ENCODE measurements around the gene ZAR1L. TPM values are rescaled to one million over a fixed set of nuclear protein-coding genes. Genes with fewer than 3 reads are reported as not detected.

The ZAR1L gene
- total and polyA plus RNA-seq, 9 of the 15 experiments (the other 6 are each of a cell fraction or from before 2014, with no cell fraction given): not detected

DNA sequence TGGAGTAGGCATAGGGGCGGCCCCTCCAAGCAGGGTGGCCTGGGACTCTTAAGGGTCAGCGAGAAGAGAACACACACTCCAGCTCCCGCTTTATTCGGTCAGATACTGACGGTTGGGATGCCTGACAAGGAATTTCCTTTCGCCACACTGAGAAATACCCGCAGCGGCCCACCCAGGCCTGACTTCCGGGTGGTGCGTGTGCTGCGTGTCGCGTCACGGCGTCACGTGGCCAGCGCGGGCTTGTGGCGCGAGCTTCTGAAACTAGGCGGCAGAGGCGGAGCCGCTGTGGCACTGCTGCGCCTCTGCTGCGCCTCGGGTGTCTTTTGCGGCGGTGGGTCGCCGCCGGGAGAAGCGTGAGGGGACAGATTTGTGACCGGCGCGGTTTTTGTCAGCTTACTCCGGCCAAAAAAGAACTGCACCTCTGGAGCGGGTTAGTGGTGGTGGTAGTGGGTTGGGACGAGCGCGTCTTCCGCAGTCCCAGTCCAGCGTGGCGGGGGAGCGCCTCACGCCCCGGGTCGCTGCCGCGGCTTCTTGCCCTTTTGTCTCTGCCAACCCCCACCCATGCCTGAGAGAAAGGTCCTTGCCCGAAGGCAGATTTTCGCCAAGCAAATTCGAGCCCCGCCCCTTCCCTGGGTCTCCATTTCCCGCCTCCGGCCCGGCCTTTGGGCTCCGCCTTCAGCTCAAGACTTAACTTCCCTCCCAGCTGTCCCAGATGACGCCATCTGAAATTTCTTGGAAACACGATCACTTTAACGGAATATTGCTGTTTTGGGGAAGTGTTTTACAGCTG lies at the start of gene ZAR1L, which contains the start of gene BRCA2 (continued):
- TF ChIP-seq, protein P1, sequence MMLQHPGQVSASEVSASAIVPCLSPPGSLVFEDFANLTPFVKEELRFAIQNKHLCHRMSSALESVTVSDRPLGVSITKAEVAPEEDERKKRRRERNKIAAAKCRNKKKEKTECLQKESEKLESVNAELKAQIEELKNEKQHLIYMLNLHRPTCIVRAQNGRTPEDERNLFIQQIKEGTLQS (IDR thresholded peaks at IDR 0.05): peak; percentile 88
- TF ChIP-seq, protein P1 (CRISPR knock-in tag; conservative IDR thresholded peaks at IDR 0.05): 0 out of 2 replicates have a peak, but pooled peaks have one; percentile 57
- TF ChIP-seq, protein P2, sequence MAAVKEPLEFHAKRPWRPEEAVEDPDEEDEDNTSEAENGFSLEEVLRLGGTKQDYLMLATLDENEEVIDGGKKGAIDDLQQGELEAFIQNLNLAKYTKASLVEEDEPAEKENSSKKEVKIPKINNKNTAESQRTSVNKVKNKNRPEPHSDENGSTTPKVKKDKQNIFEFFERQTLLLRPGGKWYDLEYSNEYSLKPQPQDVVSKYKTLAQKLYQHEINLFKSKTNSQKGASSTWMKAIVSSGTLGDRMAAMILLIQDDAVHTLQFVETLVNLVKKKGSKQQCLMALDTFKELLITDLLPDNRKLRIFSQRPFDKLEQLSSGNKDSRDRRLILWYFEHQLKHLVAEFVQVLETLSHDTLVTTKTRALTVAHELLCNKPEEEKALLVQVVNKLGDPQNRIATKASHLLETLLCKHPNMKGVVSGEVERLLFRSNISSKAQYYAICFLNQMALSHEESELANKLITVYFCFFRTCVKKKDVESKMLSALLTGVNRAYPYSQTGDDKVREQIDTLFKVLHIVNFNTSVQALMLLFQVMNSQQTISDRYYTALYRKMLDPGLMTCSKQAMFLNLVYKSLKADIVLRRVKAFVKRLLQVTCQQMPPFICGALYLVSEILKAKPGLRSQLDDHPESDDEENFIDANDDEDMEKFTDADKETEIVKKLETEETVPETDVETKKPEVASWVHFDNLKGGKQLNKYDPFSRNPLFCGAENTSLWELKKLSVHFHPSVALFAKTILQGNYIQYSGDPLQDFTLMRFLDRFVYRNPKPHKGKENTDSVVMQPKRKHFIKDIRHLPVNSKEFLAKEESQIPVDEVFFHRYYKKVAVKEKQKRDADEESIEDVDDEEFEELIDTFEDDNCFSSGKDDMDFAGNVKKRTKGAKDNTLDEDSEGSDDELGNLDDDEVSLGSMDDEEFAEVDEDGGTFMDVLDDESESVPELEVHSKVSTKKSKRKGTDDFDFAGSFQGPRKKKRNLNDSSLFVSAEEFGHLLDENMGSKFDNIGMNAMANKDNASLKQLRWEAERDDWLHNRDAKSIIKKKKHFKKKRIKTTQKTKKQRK (IDR thresholded peaks at IDR 0.05; ENCODE audit: borderline replicate concordance, low read depth, low read length): no peak
- TF ChIP-seq, protein P3, sequence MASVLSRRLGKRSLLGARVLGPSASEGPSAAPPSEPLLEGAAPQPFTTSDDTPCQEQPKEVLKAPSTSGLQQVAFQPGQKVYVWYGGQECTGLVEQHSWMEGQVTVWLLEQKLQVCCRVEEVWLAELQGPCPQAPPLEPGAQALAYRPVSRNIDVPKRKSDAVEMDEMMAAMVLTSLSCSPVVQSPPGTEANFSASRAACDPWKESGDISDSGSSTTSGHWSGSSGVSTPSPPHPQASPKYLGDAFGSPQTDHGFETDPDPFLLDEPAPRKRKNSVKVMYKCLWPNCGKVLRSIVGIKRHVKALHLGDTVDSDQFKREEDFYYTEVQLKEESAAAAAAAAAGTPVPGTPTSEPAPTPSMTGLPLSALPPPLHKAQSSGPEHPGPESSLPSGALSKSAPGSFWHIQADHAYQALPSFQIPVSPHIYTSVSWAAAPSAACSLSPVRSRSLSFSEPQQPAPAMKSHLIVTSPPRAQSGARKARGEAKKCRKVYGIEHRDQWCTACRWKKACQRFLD (CRISPR knock-in tag; IDR thresholded peaks at IDR 0.05): no peak
- no peak for TF ChIP-seq POLR3G (IDR thresholded peaks at IDR 0.05; ENCODE audit: extremely low read depth, insufficient read length, insufficient replicate concordance)
- TF ChIP-seq, protein P4, sequence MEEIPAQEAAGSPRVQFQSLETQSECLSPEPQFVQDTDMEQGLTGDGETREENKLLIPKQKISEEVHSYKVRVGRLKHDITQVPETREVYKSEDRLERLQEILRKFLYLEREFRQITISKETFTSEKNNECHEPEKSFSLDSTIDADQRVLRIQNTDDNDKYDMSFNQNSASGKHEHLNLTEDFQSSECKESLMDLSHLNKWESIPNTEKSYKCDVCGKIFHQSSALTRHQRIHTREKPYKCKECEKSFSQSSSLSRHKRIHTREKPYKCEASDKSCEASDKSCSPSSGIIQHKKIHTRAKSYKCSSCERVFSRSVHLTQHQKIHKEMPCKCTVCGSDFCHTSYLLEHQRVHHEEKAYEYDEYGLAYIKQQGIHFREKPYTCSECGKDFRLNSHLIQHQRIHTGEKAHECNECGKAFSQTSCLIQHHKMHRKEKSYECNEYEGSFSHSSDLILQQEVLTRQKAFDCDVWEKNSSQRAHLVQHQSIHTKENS (CRISPR knock-in tag; IDR thresholded peaks at IDR 0.05): no peak
- no peak for TF ChIP-seq KAT7 (CRISPR knock-in tag; IDR thresholded peaks at IDR 0.05; ENCODE audit: borderline replicate concordance)
- TF ChIP-seq, protein P5, sequence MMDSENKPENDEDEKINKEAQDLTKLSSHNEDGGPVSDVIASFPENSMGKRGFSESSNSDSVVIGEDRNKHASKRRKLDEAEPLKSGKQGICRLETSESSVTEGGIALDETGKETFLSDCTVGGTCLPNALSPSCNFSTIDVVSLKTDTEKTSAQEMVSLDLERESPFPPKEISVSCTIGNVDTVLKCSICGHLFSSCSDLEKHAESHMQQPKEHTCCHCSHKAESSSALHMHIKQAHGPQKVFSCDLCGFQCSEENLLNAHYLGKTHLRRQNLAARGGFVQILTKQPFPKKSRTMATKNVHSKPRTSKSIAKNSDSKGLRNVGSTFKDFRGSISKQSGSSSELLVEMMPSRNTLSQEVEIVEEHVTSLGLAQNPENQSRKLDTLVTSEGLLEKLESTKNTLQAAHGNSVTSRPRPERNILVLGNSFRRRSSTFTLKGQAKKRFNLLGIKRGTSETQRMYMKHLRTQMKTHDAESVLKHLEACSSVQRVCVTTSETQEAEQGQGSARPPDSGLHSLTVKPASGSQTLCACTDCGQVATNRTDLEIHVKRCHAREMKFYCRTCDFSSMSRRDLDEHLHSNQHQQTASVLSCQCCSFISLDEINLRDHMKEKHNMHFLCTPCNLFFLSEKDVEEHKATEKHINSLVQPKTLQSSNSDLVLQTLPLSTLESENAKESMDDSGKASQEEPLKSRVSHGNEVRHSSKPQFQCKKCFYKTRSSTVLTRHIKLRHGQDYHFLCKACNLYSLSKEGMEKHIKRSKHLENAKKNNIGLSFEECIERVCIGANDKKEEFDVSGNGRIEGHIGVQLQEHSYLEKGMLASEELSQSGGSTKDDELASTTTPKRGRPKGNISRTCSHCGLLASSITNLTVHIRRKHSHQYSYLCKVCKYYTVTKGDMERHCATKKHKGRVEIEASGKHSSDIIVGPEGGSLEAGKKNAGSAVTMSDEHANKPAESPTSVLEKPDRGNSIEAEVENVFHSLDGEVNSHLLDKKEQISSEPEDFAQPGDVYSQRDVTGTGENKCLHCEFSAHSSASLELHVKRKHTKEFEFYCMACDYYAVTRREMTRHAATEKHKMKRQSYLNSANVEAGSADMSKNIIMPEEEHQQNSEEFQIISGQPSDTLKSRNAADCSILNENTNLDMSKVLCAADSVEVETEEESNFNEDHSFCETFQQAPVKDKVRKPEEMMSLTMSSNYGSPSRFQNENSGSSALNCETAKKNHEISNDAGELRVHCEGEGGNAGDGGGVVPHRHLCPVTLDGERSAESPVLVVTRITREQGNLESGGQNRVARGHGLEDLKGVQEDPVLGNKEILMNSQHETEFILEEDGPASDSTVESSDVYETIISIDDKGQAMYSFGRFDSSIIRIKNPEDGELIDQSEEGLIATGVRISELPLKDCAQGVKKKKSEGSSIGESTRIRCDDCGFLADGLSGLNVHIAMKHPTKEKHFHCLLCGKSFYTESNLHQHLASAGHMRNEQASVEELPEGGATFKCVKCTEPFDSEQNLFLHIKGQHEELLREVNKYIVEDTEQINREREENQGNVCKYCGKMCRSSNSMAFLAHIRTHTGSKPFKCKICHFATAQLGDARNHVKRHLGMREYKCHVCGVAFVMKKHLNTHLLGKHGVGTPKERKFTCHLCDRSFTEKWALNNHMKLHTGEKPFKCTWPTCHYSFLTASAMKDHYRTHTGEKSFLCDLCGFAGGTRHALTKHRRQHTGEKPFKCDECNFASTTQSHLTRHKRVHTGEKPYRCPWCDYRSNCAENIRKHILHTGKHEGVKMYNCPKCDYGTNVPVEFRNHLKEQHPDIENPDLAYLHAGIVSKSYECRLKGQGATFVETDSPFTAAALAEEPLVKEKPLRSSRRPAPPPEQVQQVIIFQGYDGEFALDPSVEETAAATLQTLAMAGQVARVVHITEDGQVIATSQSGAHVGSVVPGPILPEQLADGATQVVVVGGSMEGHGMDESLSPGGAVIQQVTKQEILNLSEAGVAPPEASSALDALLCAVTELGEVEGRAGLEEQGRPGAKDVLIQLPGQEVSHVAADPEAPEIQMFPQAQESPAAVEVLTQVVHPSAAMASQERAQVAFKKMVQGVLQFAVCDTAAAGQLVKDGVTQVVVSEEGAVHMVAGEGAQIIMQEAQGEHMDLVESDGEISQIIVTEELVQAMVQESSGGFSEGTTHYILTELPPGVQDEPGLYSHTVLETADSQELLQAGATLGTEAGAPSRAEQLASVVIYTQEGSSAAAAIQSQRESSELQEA (IDR thresholded peaks at IDR 0.05; ENCODE audit: low read depth): no peak
- TF ChIP-seq BCL6 (CRISPR knock-in tag; IDR thresholded peaks at IDR 0.05): no peak

Data from K562 (cell line).